ENCODE results near the gene ATOSB.

The ATOSB gene

GRCh38 chr9:35114113-35114839, 1.4 kb downstream of the ATOSB start:
- DNase-seq (ENCODE audit: low read depth), result peak; percentile 29

- no peak for DNase-seq (ENCODE audit: low read depth)
These were observed 3.2 kb downstream of the ATOSB start for GRCh38 chr9:35112257-35113020.

DNA sequence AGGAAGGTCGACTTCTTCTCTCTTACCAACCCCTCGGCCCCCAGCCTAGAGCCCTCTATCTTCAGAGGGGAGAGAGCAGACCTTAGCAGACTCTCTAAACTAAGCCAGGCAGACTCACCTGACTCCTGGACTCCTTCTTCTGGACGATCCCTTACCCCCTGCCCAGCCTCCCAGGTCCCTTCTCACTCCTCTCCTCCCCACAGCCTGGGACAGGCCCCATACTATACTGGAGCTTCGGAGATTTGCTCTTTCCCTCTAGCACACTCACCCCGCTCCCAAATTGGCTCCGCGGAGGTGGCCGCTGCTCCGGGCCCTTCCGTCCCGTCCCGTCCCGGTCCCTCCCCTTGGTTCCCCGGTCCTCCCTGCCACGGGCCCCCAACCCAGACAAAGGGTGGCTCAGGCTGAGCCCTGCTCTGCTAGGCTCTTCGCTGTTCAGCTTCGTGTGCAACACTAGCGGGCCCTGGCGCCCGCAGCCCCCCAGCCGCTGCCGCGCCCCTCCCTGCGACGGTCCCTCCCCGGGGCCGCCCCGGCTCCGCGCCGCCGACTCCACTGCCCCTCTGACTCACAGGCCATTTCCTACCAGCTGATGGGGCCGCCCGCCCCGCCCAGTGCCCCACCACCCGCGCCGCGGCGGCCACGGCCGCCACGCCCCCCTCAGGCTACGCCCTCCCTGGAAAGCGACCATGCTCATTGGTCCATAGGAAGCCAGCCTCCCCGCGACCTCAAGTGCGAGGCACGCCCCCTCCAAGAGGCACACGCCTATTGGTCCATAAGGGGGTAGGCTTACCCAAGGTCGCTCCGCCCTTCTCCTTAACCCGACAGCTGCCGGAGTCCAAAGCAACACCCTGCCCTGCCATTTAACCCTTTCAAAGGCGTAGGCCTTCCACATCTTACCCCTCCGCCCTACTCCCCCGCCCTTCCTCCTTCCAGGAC, 4.4 kb downstream of the ATOSB start:
- peak; percentile 94 for DNase-seq (ENCODE audit: low read depth)

GRCh38 chr9:35110327-35110761, 5.3 kb downstream of the ATOSB start:
- DNase-seq (ENCODE audit: low read depth), result no peak

DNA sequence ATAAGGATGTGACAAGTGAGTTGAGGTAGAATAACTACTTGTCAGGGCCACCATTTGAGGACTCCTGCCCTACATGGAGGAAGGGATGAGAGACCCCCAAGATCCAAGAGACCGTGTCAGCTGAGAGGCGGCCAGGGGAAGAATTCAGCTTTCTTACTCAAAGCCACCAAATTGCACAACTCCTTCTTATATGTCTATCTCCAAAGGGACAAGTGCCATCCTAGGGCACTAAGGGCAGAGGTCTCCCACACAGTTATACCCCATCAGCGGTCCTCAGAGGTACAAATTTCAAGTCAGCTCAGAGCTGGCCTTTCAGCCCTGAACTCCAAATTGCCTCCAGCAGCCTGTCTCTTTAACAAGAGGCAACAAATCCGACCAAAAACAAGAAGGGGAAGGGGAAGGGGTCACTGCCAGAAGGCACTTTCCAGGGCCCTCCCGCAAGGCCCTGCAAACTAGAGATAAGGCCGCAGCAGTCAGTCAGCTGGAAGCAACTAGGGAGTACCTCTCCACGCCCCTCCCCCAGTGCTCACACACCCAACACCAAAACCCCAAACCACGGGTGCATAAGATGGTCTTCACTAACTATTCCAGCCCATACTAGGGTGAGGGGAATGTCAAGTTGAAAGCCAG, 6.6 kb downstream of the ATOSB start:
- DNase-seq (ENCODE audit: low read depth), result no peak

DNA sequence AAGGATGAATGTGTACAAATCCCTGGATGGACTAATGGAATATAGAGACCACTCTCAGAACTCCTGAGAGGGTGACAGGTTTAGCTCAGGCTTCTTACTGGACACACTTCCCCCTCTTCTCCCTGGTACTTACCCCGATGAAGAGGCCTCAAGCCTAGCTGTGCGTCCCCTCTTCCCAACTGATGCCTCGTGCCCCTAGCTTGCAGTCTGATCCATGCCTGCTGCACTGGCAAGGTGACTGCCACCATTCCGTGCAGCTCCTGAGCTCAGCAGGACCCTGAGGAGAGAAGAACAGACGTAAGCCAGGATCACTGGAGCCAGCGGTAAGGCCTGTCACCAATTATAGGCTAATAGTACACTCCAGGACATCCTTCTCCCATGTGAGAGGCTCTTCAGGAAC, 7.2 kb downstream of the ATOSB start:
- DNase-seq (ENCODE audit: low read depth), result no peak

- no peak for DNase-seq (ENCODE audit: low read depth)
These were observed 8.1 kb downstream of the ATOSB start for GRCh38 chr9:35107297-35108290.

GRCh38 chr9:35106343-35106730, 9.3 kb downstream of the ATOSB start:
- no peak for DNase-seq (ENCODE audit: low read depth)

- no peak for DNase-seq (ENCODE audit: low read depth)
These were observed 9.9 kb downstream of the ATOSB start for GRCh38 chr9:35105571-35106342.

- DNase-seq (ENCODE audit: low read depth), result no peak
These were observed 10.5 kb downstream of the ATOSB start for GRCh38 chr9:35105126-35105525.

GRCh38 chr9:35104586-35104985, 11.1 kb downstream of the ATOSB start:
- DNase-seq (ENCODE audit: low read depth), result no peak

DNA sequence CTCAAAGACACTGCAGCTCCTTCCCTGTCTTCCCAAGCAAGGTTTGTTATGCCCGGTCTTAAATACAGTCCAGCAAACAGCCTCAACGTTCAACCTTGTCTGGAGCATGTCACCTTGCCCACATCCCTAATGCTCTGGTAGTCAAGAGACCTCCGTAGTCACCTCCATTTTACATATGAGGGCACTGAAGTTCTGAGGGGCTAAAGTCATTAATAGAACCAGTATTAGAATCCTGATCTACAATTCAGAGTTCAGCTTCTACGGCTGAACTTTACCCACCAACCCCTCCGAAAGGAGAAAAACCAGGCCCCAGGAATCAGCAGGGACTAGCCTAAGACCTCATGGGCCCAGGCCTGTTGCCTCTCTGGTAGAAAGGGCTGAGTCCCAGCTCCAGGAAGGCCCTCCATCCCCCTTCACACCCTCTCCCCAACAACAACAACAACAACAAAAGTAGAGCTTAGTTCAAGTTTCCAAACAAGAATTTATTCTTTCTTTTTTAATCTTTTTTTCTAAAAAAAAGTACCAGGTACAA, 11.9 kb downstream of the ATOSB start:
- no peak for DNase-seq (ENCODE audit: low read depth)

DNA sequence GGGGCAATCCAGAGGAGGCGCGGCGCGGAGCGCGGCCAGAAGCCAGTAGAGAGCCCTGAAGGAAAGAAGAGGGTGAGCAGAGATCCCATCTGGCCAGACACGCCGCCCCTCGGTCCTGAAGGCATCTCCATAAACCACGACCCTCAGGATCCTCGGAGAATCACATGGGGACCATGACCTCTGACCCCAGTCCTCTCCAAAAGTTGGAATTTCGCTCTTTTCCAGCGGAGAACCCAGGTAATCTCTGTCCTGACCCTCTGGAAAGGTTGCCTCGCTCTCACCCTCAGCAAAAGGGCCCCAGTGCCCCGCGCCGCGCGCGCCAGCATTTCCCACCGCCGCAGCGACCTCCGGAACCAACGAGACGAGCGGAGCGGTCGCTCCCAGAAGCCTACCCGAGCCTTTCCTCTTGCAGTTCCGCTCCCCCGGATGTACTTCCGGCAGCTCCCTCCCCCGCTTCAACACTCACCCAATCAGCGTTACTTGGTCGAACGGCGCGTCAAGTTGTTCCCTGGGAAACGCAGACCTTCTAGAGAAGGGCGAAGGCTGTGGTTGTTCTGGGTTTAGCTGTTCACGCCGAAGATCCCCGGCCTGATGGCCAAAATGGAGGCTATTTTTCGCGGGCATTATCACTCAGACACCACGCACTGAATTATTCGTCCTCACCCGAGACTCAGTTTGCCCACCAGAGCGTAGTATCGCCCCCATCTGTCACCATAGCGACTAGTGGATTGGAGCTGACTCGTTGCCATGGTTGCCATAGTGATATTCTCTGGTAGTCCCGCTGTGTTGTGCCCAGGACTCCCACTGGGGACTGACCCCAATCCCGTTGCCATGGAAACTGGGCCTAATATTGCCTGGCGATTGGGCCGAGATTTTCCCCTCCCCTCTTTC, 12.6 kb downstream of the ATOSB start, which contains the start of gene STOML2:
STOML2 (minus strand) TSS at position 363 of the 891 bp plus-strand sequence; CDS start at position 326, 37 bp downstream.
- DNase-seq (ENCODE audit: low read depth), result peak; percentile 90

- DNase-seq (ENCODE audit: low read depth), result no peak
These were observed 13.2 kb downstream of the ATOSB start for GRCh38 chr9:35102465-35102768.

DNA sequence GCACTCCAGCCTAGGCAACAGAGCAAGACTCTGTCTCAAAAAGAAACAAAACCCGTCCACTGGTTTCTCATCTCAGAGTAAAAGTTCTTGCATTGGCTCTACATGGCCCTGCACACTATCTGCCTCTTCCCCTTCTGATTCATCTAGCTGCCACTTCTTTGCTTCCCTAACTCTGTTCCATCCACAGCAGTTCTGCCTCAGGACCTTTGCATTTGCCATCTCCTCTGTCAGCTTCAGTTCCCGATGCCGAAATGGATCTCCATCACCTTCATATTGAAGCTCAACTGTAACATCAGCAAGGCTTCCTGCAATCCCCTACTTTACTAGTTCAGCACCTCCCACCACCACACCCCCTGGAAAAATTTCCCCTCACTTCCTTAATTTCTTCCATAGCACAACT, 18.1 kb downstream of the ATOSB start:
- no peak for DNase-seq (ENCODE audit: low read depth)

DNA sequence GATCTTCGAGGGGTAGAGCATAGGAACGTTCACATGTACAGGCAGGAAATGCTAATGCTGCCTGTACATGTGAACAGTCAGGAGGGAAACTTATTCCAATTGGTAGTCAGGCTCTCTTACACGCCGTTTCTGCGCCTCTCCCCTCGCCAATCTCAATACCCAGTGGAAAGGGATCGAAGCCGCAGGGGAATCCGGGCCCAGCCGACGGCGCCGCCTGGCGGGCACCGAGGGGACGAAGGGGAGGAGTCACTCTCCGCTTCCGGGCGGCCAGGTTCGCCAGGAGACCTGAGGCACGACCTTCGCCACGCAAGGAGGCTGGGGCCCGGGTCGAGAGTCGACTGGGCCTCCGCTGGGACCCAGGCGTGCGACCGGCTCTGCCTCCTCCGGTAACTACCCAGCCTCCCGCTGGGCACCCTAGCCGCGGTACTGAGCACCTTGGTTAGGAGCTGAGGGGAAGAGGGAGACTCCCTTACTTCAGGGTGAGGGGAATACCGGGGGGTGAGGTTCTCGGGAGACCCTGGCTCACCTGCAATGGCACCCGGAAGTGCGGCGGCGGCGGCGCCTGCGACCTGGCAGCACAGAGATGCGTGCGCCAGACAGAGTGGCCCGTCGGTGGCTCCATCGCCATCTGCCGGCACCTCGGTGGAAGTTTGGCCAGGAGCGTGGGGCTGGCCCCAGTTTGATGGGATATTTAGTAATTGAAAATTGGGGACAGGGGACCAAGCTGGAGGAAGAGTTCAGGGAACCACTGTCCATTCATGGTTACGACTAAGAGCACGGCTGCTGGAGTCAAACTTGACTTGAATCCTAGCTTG, 19.4 kb downstream of the ATOSB start, which contains the start of gene PIGO:
PIGO (minus strand) TSS at position 557 of the 815 bp plus-strand sequence. CDS start 1,026 bp downstream, outside the sequence.
- peak; percentile 79 for DNase-seq (ENCODE audit: low read depth)

DNA sequence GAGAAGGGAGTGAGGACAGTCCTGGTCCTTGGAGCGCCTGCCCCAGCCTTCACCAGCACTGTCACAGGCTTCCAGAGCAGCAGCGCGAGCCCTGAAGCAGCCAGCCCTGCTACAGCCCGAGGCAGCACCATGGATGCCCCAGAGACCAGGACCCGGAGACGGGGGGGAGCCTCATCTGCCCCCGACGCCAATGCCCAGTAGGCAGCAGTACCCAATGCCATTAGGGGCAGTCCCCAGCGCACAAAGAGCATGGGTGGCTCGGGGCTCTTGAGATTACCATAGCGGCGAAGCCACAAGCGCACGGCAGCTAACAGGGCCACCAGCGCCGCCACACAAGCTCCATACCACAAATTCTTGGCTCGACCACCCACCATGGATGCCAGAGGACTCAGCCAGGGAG, 24.1 kb downstream of the ATOSB start:
- DNase-seq (ENCODE audit: low read depth), result no peak

DNA sequence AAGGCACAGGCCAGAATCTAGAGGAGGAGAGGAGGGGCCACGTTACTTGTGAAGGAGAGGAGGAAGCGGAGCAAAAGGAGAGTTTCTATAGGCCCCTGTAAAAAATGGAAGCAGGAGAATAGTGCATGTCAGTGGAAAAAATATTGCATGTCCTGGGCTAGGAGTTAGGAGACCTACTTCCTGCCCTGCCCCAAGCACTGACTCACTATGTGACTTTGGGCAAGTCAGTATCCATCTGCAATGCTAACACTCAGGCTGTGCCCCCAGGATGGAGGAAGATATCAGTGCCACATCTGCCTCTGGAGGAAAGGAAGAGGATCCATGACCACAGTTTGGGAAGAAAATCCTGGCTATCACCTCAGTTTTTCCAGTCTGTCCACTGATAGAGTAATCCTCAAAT, 26.2 kb downstream of the ATOSB start:
- DNase-seq (ENCODE audit: low read depth), result no peak

Data from activated gamma-delta T cell treated with anti-CD3 and anti-CD28 coated beads, Interleukin-2, amount 50 U/mL, for 16 hours (primary cell).